Suprapubic skin (tissue), 4 donors: ENCODE results near the gene NKX1-2. TPM values are rescaled to one million over a fixed set of nuclear protein-coding genes. Genes with fewer than 3 reads are reported as not detected.

Experiments
- DNase-seq, 2 donors: peaks; one replicate each; pipeline ENCODE4 v3.0.0-alpha.2; 2019; ENCODE audit warnings: low spot score in 2 of 2
- H3K27ac ChIP-seq: fragments of 200-600 bp; sonication (generic); one replicate; pipeline ENCODE4 v1.5.1; 2019
- H3K27me3 ChIP-seq: fragments of 200-600 bp; sonication (generic); one replicate; pipeline ENCODE4 v1.5.1; 2019
- H3K36me3 ChIP-seq: fragments of 200-600 bp; sonication (generic); one replicate; pipeline ENCODE4 v1.5.1; 2019
- H3K4me1 ChIP-seq: fragments of 200-600 bp; sonication (generic); one replicate; pipeline ENCODE4 v1.5.1; 2019
- H3K4me3 ChIP-seq: fragments of 200-600 bp; sonication (generic); one replicate; pipeline ENCODE4 v1.5.1; 2019; ENCODE audit warnings: mild to moderate bottlenecking
- H3K9me3 ChIP-seq: fragments of 200-600 bp; sonication (generic); one replicate; pipeline ENCODE4 v1.5.1; 2019
- CTCF ChIP-seq, 2 donors: fragments of 200-600 bp in 1 of 2; fragments of 450-650 bp in 1 of 2; sonication (generic) in 1 of 2; IDR thresholded peaks; one replicate each; pipeline ENCODE4 v1.5.1; 2016 to 2019; ENCODE audit warnings: antibody characterized with exemption in 2 of 2, mild to moderate bottlenecking in 1 of 2, moderate library complexity in 1 of 2
- EP300 ChIP-seq: sonication (generic); formaldehyde crosslinking; IDR thresholded peaks from one replicate; pipeline ENCODE4 v1.6.1; 2017; ENCODE audit warnings: antibody characterized with exemption
- POLR2A ChIP-seq, 2 donors: fragments of 450-650 bp; IDR thresholded peaks; one replicate each; pipeline ENCODE4 v1.6.1; 2017; ENCODE audit warnings: antibody characterized with exemption in 2 of 2, mild to moderate bottlenecking in 2 of 2, moderate library complexity in 2 of 2
- POLR2AphosphoS5 ChIP-seq, 3 donors: sonication (generic); formaldehyde crosslinking; IDR thresholded peaks; one replicate each; pipeline ENCODE4 v1.6.1; 2017; ENCODE audit warnings: antibody characterized with exemption in 3 of 3
- WGBS: methylation state at CpG from one replicate; pipeline ENCODE4 v1.1.5; 2018; 5-methylcytosine and 5-hydroxymethylcytosine counted together
- total RNA-seq, 4 donors: library from RNA; depleted of rRNA; stranded (reverse); fragments of >200 nt; gene quantifications; one replicate each; pipeline ENCODE4 v1.1.0, GENCODE V29; 2016

Gene NKX1-2
- total RNA-seq, 4 donors from 2014 or later = 0.56 to 3.3 (median 1.0) TPM

GRCh38 chr10:124415210-124415609, 34.6 kb downstream of the NKX1-2 start:
- TF ChIP-seq POLR2AphosphoS5 (IDR thresholded peaks at IDR 0.05) (no peak), POLR2A (IDR thresholded peaks at IDR 0.05) (no peak), CTCF (IDR thresholded peaks at IDR 0.05) (no peak)
- 36% methylated on average over 2 of the region's 2 CpGs for WGBS
- peak overlapping the region; percentile 29 for H3K27ac ChIP-seq
- no peaks in the 10 kb centered on the region for H3K9me3 ChIP-seq
- no peaks in the 10 kb centered on the region for H3K27me3 ChIP-seq
- peaks cover 12% of the 10 kb centered on the region for H3K36me3 ChIP-seq
- peak in 1 of 2 donors; percentile 10 for DNase-seq
- H3K4me3 ChIP-seq = no peak overlapping the region
- H3K4me1 ChIP-seq = peaks cover 59% of the 10 kb centered on the region

GRCh38 chr10:124414076-124414475, 35.8 kb downstream of the NKX1-2 start:
- no peak overlapping the region for H3K4me3 ChIP-seq
- 29% methylated on average over 4 of the region's 4 CpGs for WGBS
- no peak for DNase-seq
- H3K4me1 ChIP-seq = peaks cover 63% of the 10 kb centered on the region
- H3K36me3 ChIP-seq = peaks cover 15% of the 10 kb centered on the region
- no peaks in the 10 kb centered on the region for H3K9me3 ChIP-seq
- TF ChIP-seq POLR2AphosphoS5 (IDR thresholded peaks at IDR 0.05) = no peak
- peak overlapping the region; percentile 27 for H3K27ac ChIP-seq
- no peaks in the 10 kb centered on the region for H3K27me3 ChIP-seq

- peaks cover 56% of the 10 kb centered on the region for H3K36me3 ChIP-seq
- peaks cover 27% of the 10 kb centered on the region for H3K4me1 ChIP-seq
- no peaks in the 10 kb centered on the region for H3K9me3 ChIP-seq
These were observed 40.1 kb downstream of the NKX1-2 start for GRCh38 chr10:124409696-124410095.

GRCh38 chr10:124408357-124408756, 41.5 kb downstream of the NKX1-2 start:
- no peak overlapping the region for H3K27ac ChIP-seq
- H3K36me3 ChIP-seq = peaks cover 66% of the 10 kb centered on the region
- TF ChIP-seq EP300 (no peak), POLR2AphosphoS5 (IDR thresholded peaks at IDR 0.05) (no peak), CTCF (IDR thresholded peaks at IDR 0.05) (no peak), POLR2A (IDR thresholded peaks at IDR 0.05) (no peak)
- DNase-seq = no peak
- no peaks in the 10 kb centered on the region for H3K9me3 ChIP-seq
- no peaks in the 10 kb centered on the region for H3K27me3 ChIP-seq
- no peak overlapping the region for H3K4me3 ChIP-seq
- H3K4me1 ChIP-seq = peaks cover 15% of the 10 kb centered on the region
- 97% methylated on average over 2 of the region's 2 CpGs for WGBS

More at GRCh38 chr10:124409696-124410095, 40.1 kb downstream of the NKX1-2 start:
- no peaks in the 10 kb centered on the region for H3K27me3 ChIP-seq
- TF ChIP-seq EP300 (no peak), CTCF (IDR thresholded peaks at IDR 0.05) (no peak), POLR2A (IDR thresholded peaks at IDR 0.05) (no peak), POLR2AphosphoS5 (IDR thresholded peaks at IDR 0.05) (no peak)
- H3K27ac ChIP-seq = no peak overlapping the region
- no peak for DNase-seq
- H3K4me3 ChIP-seq = no peak overlapping the region

GRCh38 chr10:124407456-124407855, 42.4 kb downstream of the NKX1-2 start:
- H3K4me1 ChIP-seq = peaks cover 13% of the 10 kb centered on the region
- no peak for TF ChIP-seq CTCF (IDR thresholded peaks at IDR 0.05)
- TF ChIP-seq POLR2A (IDR thresholded peaks at IDR 0.05) = no peak
- TF ChIP-seq POLR2AphosphoS5 (IDR thresholded peaks at IDR 0.05) = no peak
- TF ChIP-seq EP300 = no peak
- DNase-seq = no peak
- no peak overlapping the region for H3K27ac ChIP-seq
- H3K27me3 ChIP-seq = no peaks in the 10 kb centered on the region
- H3K9me3 ChIP-seq = no peaks in the 10 kb centered on the region
- peaks cover 75% of the 10 kb centered on the region for H3K36me3 ChIP-seq
- 91% methylated on average over 2 of the region's 2 CpGs for WGBS
- H3K4me3 ChIP-seq = no peak overlapping the region

- peak in 1 of 2 donors; percentile 21 for DNase-seq
- no peak overlapping the region for H3K4me3 ChIP-seq
- no peaks in the 10 kb centered on the region for H3K27me3 ChIP-seq
- 52% methylated on average over 8 of the region's 8 CpGs for WGBS
- TF ChIP-seq CTCF (IDR thresholded peaks at IDR 0.05) = peak; percentile 29 to 46
- TF ChIP-seq POLR2A (IDR thresholded peaks at IDR 0.05) = no peak
- H3K27ac ChIP-seq = no peak overlapping the region
- H3K9me3 ChIP-seq = no peaks in the 10 kb centered on the region
- H3K4me1 ChIP-seq = peaks cover 3% of the 10 kb centered on the region
- peaks cover 93% of the 10 kb centered on the region for H3K36me3 ChIP-seq
These were observed 46.3 kb downstream of the NKX1-2 start for GRCh38 chr10:124403548-124403947.
